ENCODE results near the gene RAB32.

DNA sequence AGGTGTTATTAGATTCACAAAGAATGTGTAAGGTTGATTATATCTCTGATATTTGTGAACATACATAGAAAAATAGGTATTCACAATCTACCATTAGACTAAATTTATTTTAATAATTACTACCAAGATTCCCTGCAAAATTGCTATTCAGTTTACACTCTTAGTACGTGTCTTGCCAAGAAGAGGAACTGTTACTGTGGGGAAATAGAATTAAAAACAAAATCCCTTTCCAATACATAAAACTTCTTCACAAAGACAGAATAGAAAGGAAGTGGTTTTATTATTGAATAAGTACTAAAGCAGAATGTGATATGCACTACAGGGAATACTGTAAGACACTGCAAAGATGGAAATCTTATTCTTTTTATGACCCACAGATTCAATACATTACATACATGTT, 17.0 kb downstream of the RAB32 start:
- TF ChIP-seq POLR2A (IDR thresholded peaks at IDR 0.05) (no peak), CTCF (IDR thresholded peaks at IDR 0.05) (no peak)
